ENCODE measurements around the gene TSPYL4. TPM values are rescaled to one million over a fixed set of nuclear protein-coding genes. Genes with fewer than 3 reads are reported as not detected.

Gene TSPYL4
- total and polyA plus RNA-seq, 2 of the 8 experiments (the other 6 are each of a cell fraction or from before 2014, with no cell fraction given), result 20.5 to 22.6 TPM

GRCh38 chr6:116256694-116257093 is 2.8 kb upstream of the TSPYL4 start (continued):
- no peak for TF ChIP-seq CHD7 (IDR thresholded peaks at IDR 0.05; ENCODE audit: insufficient replicate concordance, low read length)
- TF ChIP-seq MAX (IDR thresholded peaks at IDR 0.05), result no peak
- TF ChIP-seq YY1 (IDR thresholded peaks at IDR 0.05; ENCODE audit: low read depth, low read length), result no peak
- TF ChIP-seq HDAC6 (IDR thresholded peaks at IDR 0.05; ENCODE audit: low read depth, low read length), result no peak
